22Rv1 (cell line): ENCODE measurements around the gene ROS1.

ENCODE experiments used
- CTCF ChIP-seq: fragments of 450-650 bp; IDR thresholded peaks from 2 replicates; pipeline ENCODE4 v1.5.1; 2017; ENCODE audit warnings: mild to moderate bottlenecking
- ZFX ChIP-seq: fragments of 450-650 bp; IDR thresholded peaks from 2 replicates; pipeline ENCODE4 v1.6.1; 2017; ENCODE audit warnings: antibody characterized with exemption, borderline replicate concordance

GRCh38 chr6:117371492-117371891, 54.2 kb downstream of the ROS1 start:
- TF ChIP-seq CTCF (no peak), ZFX (no peak)
